GM19372 (cell line): Measurements from ENCODE around the gene KRTAP9-9.
"Not testable (repeated sequence)": the region's sequence is repeated elsewhere in the genome, so short reads cannot be mapped to it uniquely, and the experiment has no call there.

Source experiments
- ATAC-seq: cut with Tn5 transposase; IDR thresholded peaks from one replicate; pipeline ENCODE4 v1.9.1; 2021; ENCODE audit warnings: mild to moderate bottlenecking, low read depth, moderate library complexity; ENCODE audit not compliant: unreplicated experiment

The KRTAP9-9 gene

GRCh38 chr17:41263212-41263611 is 8.0 kb downstream of the KRTAP9-9 start:
- no peak for ATAC-seq

GRCh38 chr17:41264599-41264998 is 9.4 kb downstream of the KRTAP9-9 start:
- no peak for ATAC-seq

- ATAC-seq = no peak
These were observed 9.9 kb downstream of the KRTAP9-9 start, which contains the start of gene KRTAP9-6 for GRCh38 chr17:41265078-41265477. Gene KRTAP9-6 (plus strand): TSS chr17:41265378. CDS start chr17:41265378, 0 bp downstream.

GRCh38 chr17:41267711-41268110 is 12.5 kb downstream of the KRTAP9-9 start:
- no peak for ATAC-seq

GRCh38 chr17:41271323-41271722 is 16.1 kb downstream of the KRTAP9-9 start:
- not testable (repeated sequence) for ATAC-seq

- no peak for ATAC-seq
These were observed 16.7 kb downstream of the KRTAP9-9 start for GRCh38 chr17:41271858-41272257.

GRCh38 chr17:41275648-41276190 is 20.5 kb downstream of the KRTAP9-9 start, which contains the start of gene KRTAP9-7:
Gene KRTAP9-7 (plus strand): TSS chr17:41275698. CDS start chr17:41275698, 0 bp downstream.
- ATAC-seq = not testable (repeated sequence)

- ATAC-seq = no peak
These were observed 23.2 kb downstream of the KRTAP9-9 start for GRCh38 chr17:41278176-41278955.

- no peak for ATAC-seq
These were observed 28.9 kb downstream of the KRTAP9-9 start for GRCh38 chr17:41284043-41284442.

GRCh38 chr17:41284546-41284945 is 29.4 kb downstream of the KRTAP9-9 start:
- no peak for ATAC-seq

- no peak for ATAC-seq
These were observed 31.9 kb downstream of the KRTAP9-9 start for GRCh38 chr17:41287050-41287449.

- ATAC-seq = no peak
These were observed 38.8 kb downstream of the KRTAP9-9 start for GRCh38 chr17:41294016-41294415.

- ATAC-seq = no peak
These were observed 41.7 kb downstream of the KRTAP9-9 start for GRCh38 chr17:41296846-41297245.

GRCh38 chr17:41298458-41299135 is 43.4 kb downstream of the KRTAP9-9 start:
- ATAC-seq = no peak

GRCh38 chr17:41301204-41301790 is 46.1 kb downstream of the KRTAP9-9 start:
- no peak for ATAC-seq

- no peak for ATAC-seq
These were observed 47.0 kb downstream of the KRTAP9-9 start, which contains the start of gene KRTAP29-1 for GRCh38 chr17:41301916-41302901. Gene KRTAP29-1 (minus strand): TSS chr17:41302851. CDS start chr17:41302851, 0 bp downstream.

GRCh38 chr17:41302981-41303380 is 47.8 kb downstream of the KRTAP9-9 start:
- no peak for ATAC-seq

GRCh38 chr17:41304091-41304490 is 48.9 kb downstream of the KRTAP9-9 start:
- ATAC-seq = no peak
